Measurements from ENCODE around the gene RPS27L.

The RPS27L gene

GRCh38 chr15:63114465-63114864 lies 42.8 kb downstream of the RPS27L start:
- H2AFZ ChIP-seq (ENCODE audit: low read depth), result no peak overlapping the region

GRCh38 chr15:63112871-63113270 lies 44.4 kb downstream of the RPS27L start:
- Histone ChIP-seq H3K79me2 (ENCODE audit: insufficient read depth, low read depth) (no peaks in the 10 kb centered on the region), H3K27me3 (ENCODE audit: insufficient read depth, low read depth) (no peaks in the 10 kb centered on the region), H3K4me2 (no peak overlapping the region), H3K27ac (no peak overlapping the region), H3K4me1 (ENCODE audit: low read depth, poor library complexity, severe bottlenecking) (no peaks in the 10 kb centered on the region), H3K36me3 (ENCODE audit: insufficient read depth) (no peaks in the 10 kb centered on the region), H3K4me3 (IDR thresholded peaks at IDR 0.05; ENCODE audit: insufficient read depth, low read depth, low read length) (no peak overlapping the region), H3K9ac (no peak overlapping the region), H4K20me1 (ENCODE audit: insufficient read depth) (no peaks in the 10 kb centered on the region), H2AFZ (ENCODE audit: low read depth) (no peak overlapping the region)
- no peak for TF ChIP-seq CTCF (conservative IDR thresholded peaks at IDR 0.05; ENCODE audit: low read depth, low read length)

More at GRCh38 chr15:63114465-63114864, 42.8 kb downstream of the RPS27L start:
- Histone ChIP-seq H4K20me1 (ENCODE audit: insufficient read depth) (no peaks in the 10 kb centered on the region), H3K4me1 (ENCODE audit: low read depth, poor library complexity, severe bottlenecking) (no peaks in the 10 kb centered on the region), H3K36me3 (ENCODE audit: insufficient read depth) (no peaks in the 10 kb centered on the region), H3K27me3 (ENCODE audit: insufficient read depth, low read depth) (no peaks in the 10 kb centered on the region), H3K79me2 (ENCODE audit: insufficient read depth, low read depth) (no peaks in the 10 kb centered on the region), H3K27ac (no peak overlapping the region), H3K4me2 (no peak overlapping the region), H3K4me3 (IDR thresholded peaks at IDR 0.05; ENCODE audit: insufficient read depth, low read depth, low read length) (no peak overlapping the region), H3K9ac (no peak overlapping the region)
- no peak for TF ChIP-seq CTCF (conservative IDR thresholded peaks at IDR 0.05; ENCODE audit: low read depth, low read length)

- Histone ChIP-seq H4K20me1 (ENCODE audit: insufficient read depth) (no peaks in the 10 kb centered on the region), H3K79me2 (ENCODE audit: insufficient read depth, low read depth) (no peaks in the 10 kb centered on the region), H3K4me1 (ENCODE audit: low read depth, poor library complexity, severe bottlenecking) (no peaks in the 10 kb centered on the region), H2AFZ (ENCODE audit: low read depth) (no peak overlapping the region), H3K27ac (no peak overlapping the region), H3K4me3 (IDR thresholded peaks at IDR 0.05; ENCODE audit: insufficient read depth, low read depth, low read length) (no peak overlapping the region), H3K36me3 (ENCODE audit: insufficient read depth) (no peaks in the 10 kb centered on the region), H3K9ac (no peak overlapping the region), H3K27me3 (ENCODE audit: insufficient read depth, low read depth) (no peaks in the 10 kb centered on the region), H3K4me2 (no peak overlapping the region)
- no peak for TF ChIP-seq CTCF (conservative IDR thresholded peaks at IDR 0.05; ENCODE audit: low read depth, low read length)
Observed at GRCh38 chr15:63111481-63111880, 45.8 kb downstream of the RPS27L start.

- no peak for TF ChIP-seq CTCF (conservative IDR thresholded peaks at IDR 0.05; ENCODE audit: low read depth, low read length)
- no peak overlapping the region for H3K9ac ChIP-seq
- no peaks in the 10 kb centered on the region for H3K4me1 ChIP-seq (ENCODE audit: low read depth, poor library complexity, severe bottlenecking)
- H3K36me3 ChIP-seq (ENCODE audit: insufficient read depth), result no peaks in the 10 kb centered on the region
- no peak overlapping the region for H3K4me3 ChIP-seq (IDR thresholded peaks at IDR 0.05; ENCODE audit: insufficient read depth, low read depth, low read length)
- H3K27ac ChIP-seq, result no peak overlapping the region
- no peak overlapping the region for H3K4me2 ChIP-seq
- no peaks in the 10 kb centered on the region for H3K79me2 ChIP-seq (ENCODE audit: insufficient read depth, low read depth)
- no peaks in the 10 kb centered on the region for H3K27me3 ChIP-seq (ENCODE audit: insufficient read depth, low read depth)
- no peak overlapping the region for H2AFZ ChIP-seq (ENCODE audit: low read depth)
- H4K20me1 ChIP-seq (ENCODE audit: insufficient read depth), result no peaks in the 10 kb centered on the region
Observed at GRCh38 chr15:63110428-63111026, 46.8 kb downstream of the RPS27L start.
